Fibroblast of villous mesenchyme (primary cell): Measurements from ENCODE around the gene NRG3. TPM values are rescaled to one million over a fixed set of nuclear protein-coding genes. Genes with fewer than 3 reads are reported as not detected.

ENCODE experiments used
- DNase-seq: peaks from one replicate; pipeline ENCODE4 v3.0.0-alpha.2; 2010; ENCODE audit warnings: low read depth
- H3K4me3 ChIP-seq: 2 replicates; pipeline ENCODE4 v1.5.1; 2011; ENCODE audit warnings: low read depth, mild to moderate bottlenecking, low read length
- total RNA-seq: library from RNA; depleted of rRNA; stranded (reverse); fragments of >200 nt; gene quantifications from 2 replicates; pipeline ENCODE4 v1.2.3, GENCODE V29; 2012
- TF ChIP-seq, protein P1 (sequence below): IDR thresholded peaks from 2 replicates; pipeline ENCODE4 v1.5.1; 2012; ENCODE audit warnings: low read depth, mild to moderate bottlenecking, low read length; ENCODE audit not compliant: insufficient read depth

NRG3 gene
- total RNA-seq, 1 donor = not detected

DNA sequence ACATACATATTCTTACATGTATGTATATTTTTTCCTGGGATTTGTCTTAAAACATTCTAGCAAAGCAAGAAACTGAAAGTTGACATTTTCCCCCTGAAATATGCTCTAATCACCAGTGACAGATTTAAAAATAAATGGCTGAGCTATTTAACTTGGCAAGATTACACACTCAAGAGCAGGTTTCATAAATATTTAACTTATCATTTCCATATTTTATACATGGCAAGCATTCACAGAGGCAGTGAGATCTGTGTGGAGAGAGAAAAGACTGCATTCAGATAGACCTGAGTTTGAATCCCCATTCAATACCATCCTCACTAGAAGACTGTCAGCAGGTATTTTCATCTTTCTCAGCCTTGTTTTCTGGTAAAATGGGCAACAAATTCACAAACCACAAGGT lies 1043.0 kb downstream of the NRG3 start:
- DNase-seq = no peak
- no peak overlapping the region for H3K4me3 ChIP-seq
- TF ChIP-seq, protein P1, sequence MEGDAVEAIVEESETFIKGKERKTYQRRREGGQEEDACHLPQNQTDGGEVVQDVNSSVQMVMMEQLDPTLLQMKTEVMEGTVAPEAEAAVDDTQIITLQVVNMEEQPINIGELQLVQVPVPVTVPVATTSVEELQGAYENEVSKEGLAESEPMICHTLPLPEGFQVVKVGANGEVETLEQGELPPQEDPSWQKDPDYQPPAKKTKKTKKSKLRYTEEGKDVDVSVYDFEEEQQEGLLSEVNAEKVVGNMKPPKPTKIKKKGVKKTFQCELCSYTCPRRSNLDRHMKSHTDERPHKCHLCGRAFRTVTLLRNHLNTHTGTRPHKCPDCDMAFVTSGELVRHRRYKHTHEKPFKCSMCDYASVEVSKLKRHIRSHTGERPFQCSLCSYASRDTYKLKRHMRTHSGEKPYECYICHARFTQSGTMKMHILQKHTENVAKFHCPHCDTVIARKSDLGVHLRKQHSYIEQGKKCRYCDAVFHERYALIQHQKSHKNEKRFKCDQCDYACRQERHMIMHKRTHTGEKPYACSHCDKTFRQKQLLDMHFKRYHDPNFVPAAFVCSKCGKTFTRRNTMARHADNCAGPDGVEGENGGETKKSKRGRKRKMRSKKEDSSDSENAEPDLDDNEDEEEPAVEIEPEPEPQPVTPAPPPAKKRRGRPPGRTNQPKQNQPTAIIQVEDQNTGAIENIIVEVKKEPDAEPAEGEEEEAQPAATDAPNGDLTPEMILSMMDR = no peak

DNA sequence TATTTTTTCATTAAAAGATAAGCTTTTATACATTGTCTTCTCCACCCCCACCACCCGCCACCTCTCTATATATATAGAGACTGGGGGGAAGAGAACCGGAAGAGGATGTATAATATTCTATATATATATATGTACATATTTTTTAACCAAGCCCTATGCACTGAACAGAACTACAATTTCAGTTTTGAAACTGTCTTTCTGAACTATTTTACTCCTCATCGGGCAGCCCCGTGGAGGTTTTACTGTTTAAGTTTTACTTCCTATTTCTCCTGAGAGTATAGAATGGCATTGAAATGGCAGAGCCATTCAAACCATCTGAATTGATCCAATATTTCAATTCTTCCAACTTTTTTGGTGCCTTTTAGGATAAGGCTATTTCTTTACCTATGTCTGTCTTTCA lies 1047.1 kb downstream of the NRG3 start:
- DNase-seq = no peak
- TF ChIP-seq, protein P1 = no peak

DNA sequence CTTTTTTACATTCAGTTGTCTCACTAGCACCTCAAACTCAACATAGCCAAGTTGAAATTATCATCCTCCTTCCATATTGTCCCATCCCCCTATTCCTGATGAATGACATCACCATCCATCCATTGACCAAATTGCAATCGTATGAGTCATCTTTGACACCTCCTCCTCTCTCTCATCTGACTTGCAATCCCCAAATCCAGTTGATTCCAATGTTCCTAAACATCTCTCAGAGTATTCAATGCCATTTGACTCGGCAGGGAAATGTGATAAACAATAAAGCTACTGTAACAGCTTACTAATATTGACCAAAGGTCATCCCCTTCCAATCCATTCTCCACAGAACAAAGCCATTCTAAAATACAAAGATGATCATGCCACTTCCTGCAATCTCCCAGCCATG lies 1047.8 kb downstream of the NRG3 start:
- no peak overlapping the region for H3K4me3 ChIP-seq
- DNase-seq = no peak
- TF ChIP-seq, protein P1 = no peak

More for the DNA sequence above, 1047.1 kb downstream of the NRG3 start:
- H3K4me3 ChIP-seq = no peak overlapping the region

DNA sequence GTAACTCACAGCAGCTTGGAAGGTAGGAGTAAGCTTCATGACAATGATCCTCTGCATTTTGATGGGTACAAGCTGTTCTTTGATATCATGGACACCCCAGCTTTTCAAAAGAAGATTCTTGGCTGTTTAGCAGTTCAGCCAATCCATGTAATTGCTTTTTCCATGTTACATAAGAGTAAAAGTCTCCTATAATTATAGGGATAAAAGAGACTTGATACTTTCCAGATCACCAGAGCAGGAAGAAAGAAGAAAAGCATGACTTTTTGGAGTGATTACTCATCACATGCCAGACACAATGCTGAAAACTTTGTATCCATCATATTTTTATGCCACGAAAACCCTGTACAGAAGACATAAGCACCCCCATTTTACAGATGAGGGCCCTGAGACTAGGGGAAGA lies 1049.7 kb downstream of the NRG3 start:
- TF ChIP-seq, protein P1 = no peak
- DNase-seq = peak; percentile 32
- H3K4me3 ChIP-seq = no peak overlapping the region

DNA sequence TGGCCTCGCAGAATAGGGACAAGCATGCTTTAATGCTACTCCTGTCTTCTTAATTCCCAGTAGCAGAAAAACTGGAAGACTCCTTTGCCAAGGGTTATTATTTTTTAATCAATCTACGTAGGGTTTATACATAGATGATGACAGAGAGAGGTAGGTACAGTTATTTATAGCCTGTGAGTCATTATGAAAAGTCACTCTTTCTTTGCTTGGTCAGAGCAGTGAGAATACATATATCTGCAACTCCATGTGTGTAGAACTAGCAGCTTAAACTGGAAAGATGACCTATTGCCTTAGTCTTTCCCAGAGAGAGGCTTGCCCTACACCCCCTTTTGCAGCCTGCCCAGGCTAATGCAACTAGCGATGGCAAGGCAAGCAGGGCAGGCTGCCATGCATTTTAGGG lies 1050.6 kb downstream of the NRG3 start:
- no peak for DNase-seq
- H3K4me3 ChIP-seq = no peak overlapping the region
- TF ChIP-seq, protein P1 = no peak

DNA sequence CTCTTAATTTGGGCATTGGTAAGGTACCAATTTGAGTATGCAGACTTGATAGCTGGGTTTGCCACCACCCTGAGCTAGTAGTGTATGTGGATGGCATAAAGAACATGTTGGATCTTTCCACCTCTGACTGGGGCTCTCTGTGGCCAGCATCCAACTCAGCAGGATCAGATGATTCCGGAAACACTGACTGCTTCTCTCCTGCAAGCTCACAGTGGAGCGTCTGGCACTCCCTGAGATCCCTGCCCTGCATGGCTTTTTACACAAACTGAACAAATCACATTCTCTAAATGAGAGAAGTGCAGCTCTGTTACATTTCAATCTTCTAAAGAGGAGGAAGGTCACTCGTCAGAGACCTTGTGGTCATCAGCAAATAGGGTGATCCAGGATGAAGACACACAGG lies 1057.5 kb downstream of the NRG3 start:
- DNase-seq = no peak
- H3K4me3 ChIP-seq = no peak overlapping the region
- TF ChIP-seq, protein P1 = no peak

DNA sequence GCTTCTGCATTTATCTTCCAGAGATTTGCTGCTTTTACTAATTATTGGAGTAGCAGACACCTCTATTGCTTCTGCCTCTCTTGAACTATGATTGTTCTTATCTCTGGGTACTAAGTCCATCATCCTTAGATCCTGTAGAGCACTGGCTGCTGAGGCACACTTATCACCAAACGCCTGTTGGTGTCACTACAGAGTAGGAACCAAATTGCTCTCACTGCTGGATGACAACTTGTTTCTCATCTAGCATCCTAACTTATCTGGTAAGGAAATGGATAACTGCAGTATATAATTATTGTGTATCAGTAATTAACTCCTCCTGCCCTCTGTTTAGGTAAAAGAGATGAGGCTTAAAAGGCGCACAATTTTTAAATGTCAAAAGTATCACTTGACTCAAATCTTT lies 1059.4 kb downstream of the NRG3 start:
- no peak overlapping the region for H3K4me3 ChIP-seq
- TF ChIP-seq, protein P1 = peak; percentile 9
- DNase-seq = no peak
